ENCODE data around the gene KAZN.
A peak's percentile ranks its signal among the peaks of the same experiment; 100 is the strongest.

Gene KAZN

DNA sequence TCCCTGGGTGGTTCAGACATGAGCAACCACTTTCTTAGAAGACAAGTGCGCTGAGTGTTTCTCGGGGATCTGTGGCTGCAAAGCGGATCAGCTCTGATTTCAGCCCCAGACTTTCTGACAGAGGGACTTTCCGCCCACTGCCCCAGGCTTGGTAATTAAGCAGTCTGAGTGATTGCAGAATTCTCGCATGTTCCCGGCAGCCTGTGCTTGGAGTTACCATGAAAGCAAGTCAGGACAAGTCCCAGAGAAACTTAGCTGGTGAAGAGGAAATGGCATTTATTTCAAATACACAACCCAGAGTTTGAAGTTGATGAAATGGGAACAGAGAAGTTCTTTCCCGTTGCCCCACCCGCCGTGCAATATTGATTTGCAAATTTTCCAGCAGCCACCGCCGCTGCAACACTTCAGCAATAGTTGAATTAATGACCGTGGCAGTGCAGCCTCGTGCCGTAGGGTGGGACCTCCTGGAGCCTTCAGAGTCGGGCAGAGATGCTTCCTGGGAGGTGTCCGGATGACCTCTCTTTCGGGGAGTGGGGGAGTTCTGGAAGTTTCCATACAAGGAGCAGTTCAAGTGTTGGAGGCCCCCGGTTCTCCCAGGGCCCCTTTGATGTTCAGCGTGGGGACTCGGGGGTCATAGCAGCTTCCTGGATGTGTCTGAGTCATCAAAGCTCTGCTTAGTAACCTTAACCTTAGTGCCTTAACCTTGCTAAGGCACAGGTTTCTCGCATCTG, 134.7 kb downstream of the KAZN start:
- no peak overlapping the region for H3K23ac ChIP-seq (ENCODE audit: low read length)
- H3K9ac ChIP-seq (ENCODE audit: low read length), result no peak overlapping the region
- no peaks in the 10 kb centered on the region for H3K27me3 ChIP-seq (ENCODE audit: insufficient read depth, low read length)
- H3K4me1 ChIP-seq (ENCODE audit: control insufficient read depth in 1 of 2, insufficient read depth in 2 of 2, low read length in 2 of 2), result peaks cover 15 to 24% of the 10 kb centered on the region in 2 experiments
- peak; percentile 78 to 85 for DNase-seq
- H4K12ac ChIP-seq (ENCODE audit: low read depth, low read length), result no peak overlapping the region
- H4K91ac ChIP-seq (ENCODE audit: low read depth, low read length), result peak overlapping the region; percentile 88
- peak overlapping the region; percentile 66 for H2BK5ac ChIP-seq (ENCODE audit: low read depth, low read length, poor library complexity)
- peaks cover 14% of the 10 kb centered on the region for H3K79me1 ChIP-seq (ENCODE audit: low read length)
- peak overlapping the region; percentile 60 for H3K18ac ChIP-seq (ENCODE audit: low read length)
- H2BK12ac ChIP-seq (ENCODE audit: low read length), result peak overlapping the region; percentile 21
- no peak overlapping the region for H3K4me3 ChIP-seq (ENCODE audit: low read depth, low read length)
- H3K27ac ChIP-seq (ENCODE audit: low read depth, low read length), result peak overlapping the region; percentile 80
- no CpG with 5 or more reads among the region's 21 CpGs for WGBS (ENCODE audit: extremely low coverage, insufficient coverage, insufficient read length)
- H3K36me3 ChIP-seq (ENCODE audit: control insufficient read depth in 1 of 2, insufficient read depth in 2 of 2, low read length in 2 of 2), result no peaks in the 10 kb centered on the region
- H3K14ac ChIP-seq (ENCODE audit: low read length), result peak overlapping the region; percentile 74
- peak overlapping the region; percentile 75 for H2AK5ac ChIP-seq (ENCODE audit: low read length)
- H2AFZ ChIP-seq (ENCODE audit: insufficient read depth, low read length, poor library complexity), result peak overlapping the region; percentile 82
- peak overlapping the region; percentile 13 for H3K4ac ChIP-seq (ENCODE audit: low read depth, low read length)
- H4K8ac ChIP-seq (ENCODE audit: low read depth, low read length), result peak overlapping the region; percentile 66
- peak overlapping the region; percentile 69 for H2BK120ac ChIP-seq (ENCODE audit: insufficient read depth, low read length, poor library complexity)
- peaks cover 2% of the 10 kb centered on the region for H3K79me2 ChIP-seq (ENCODE audit: control insufficient read depth, insufficient read depth, low read length, poor library complexity)
- peak overlapping the region; percentile 47 for H3K4me2 ChIP-seq (ENCODE audit: low read length)
- no peaks in the 10 kb centered on the region for H3K9me3 ChIP-seq (ENCODE audit: insufficient read depth, low read depth, low read length)

DNA sequence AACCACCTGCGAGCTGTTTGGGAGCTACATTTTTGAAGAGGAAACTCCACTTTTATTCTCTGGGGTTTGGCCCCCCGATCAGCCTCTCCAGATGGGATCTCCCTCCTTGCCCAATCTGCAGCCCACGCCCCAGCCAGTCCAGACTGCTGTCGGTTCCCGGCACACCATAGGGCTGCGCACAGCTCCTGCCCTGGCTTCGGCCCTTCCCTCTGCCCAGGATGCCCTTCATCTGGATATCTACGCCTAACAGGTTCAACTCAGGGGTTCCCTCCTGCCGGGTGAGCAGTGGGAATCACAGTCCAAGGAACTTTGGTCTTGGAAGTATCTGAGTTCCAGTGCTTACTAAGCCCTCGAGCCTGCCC, 135.3 kb downstream of the KAZN start:
- Histone ChIP-seq H3K4ac (ENCODE audit: low read depth, low read length) (peak overlapping the region; percentile 49), H4K91ac (ENCODE audit: low read depth, low read length) (peak overlapping the region; percentile 88), H4K8ac (ENCODE audit: low read depth, low read length) (peak overlapping the region; percentile 66), H3K9ac (ENCODE audit: low read length) (no peak overlapping the region), H3K4me1 (ENCODE audit: control insufficient read depth in 1 of 2, insufficient read depth in 2 of 2, low read length in 2 of 2) (peaks cover 15 to 24% of the 10 kb centered on the region in 2 experiments), H2AFZ (ENCODE audit: insufficient read depth, low read length, poor library complexity) (no peak overlapping the region), H3K9me3 (ENCODE audit: insufficient read depth, low read depth, low read length) (no peaks in the 10 kb centered on the region), H2BK120ac (ENCODE audit: insufficient read depth, low read length, poor library complexity) (peak overlapping the region; percentile 69), H3K14ac (ENCODE audit: low read length) (peak overlapping the region; percentile 74), H3K27me3 (ENCODE audit: insufficient read depth, low read length) (no peaks in the 10 kb centered on the region), H3K36me3 (ENCODE audit: control insufficient read depth in 1 of 2, insufficient read depth in 2 of 2, low read length in 2 of 2) (no peaks in the 10 kb centered on the region), H3K79me1 (ENCODE audit: low read length) (peaks cover 14% of the 10 kb centered on the region), H3K27ac (ENCODE audit: low read depth, low read length) (peak overlapping the region; percentile 6), H3K4me2 (ENCODE audit: low read length) (no peak overlapping the region), H2BK12ac (ENCODE audit: low read length) (peak overlapping the region; percentile 91), H3K23ac (ENCODE audit: low read length) (no peak overlapping the region), H3K4me3 (ENCODE audit: low read depth, low read length) (no peak overlapping the region), H2BK5ac (ENCODE audit: low read depth, low read length, poor library complexity) (peak overlapping the region; percentile 66), H4K12ac (ENCODE audit: low read depth, low read length) (no peak overlapping the region), H2AK5ac (ENCODE audit: low read length) (peak overlapping the region; percentile 75), H3K79me2 (ENCODE audit: control insufficient read depth, insufficient read depth, low read length, poor library complexity) (peaks cover 2% of the 10 kb centered on the region), H3K18ac (ENCODE audit: low read length) (peak overlapping the region; percentile 60)
- WGBS (ENCODE audit: extremely low coverage, insufficient coverage, insufficient read length), result no CpG with 5 or more reads among the region's 10 CpGs
- no peak for DNase-seq

GRCh38 chr1:14735841-14736240, 137.4 kb downstream of the KAZN start:
- Histone ChIP-seq H3K36me3 (ENCODE audit: control insufficient read depth in 1 of 2, insufficient read depth in 2 of 2, low read length in 2 of 2) (no peaks in the 10 kb centered on the region), H4K12ac (ENCODE audit: low read depth, low read length) (no peak overlapping the region), H3K9me3 (ENCODE audit: insufficient read depth, low read depth, low read length) (no peaks in the 10 kb centered on the region), H3K23ac (ENCODE audit: low read length) (no peak overlapping the region), H2BK12ac (ENCODE audit: low read length) (peak overlapping the region; percentile 37), H3K79me1 (ENCODE audit: low read length) (peaks cover 14% of the 10 kb centered on the region), H4K91ac (ENCODE audit: low read depth, low read length) (no peak overlapping the region), H3K79me2 (ENCODE audit: control insufficient read depth, insufficient read depth, low read length, poor library complexity) (peaks cover 2% of the 10 kb centered on the region), H3K4me2 (ENCODE audit: low read length) (no peak overlapping the region), H2AFZ (ENCODE audit: insufficient read depth, low read length, poor library complexity) (no peak overlapping the region), H4K8ac (ENCODE audit: low read depth, low read length) (no peak overlapping the region), H2BK120ac (ENCODE audit: insufficient read depth, low read length, poor library complexity) (no peak overlapping the region), H3K27ac (ENCODE audit: low read depth, low read length) (no peak overlapping the region), H3K4me3 (ENCODE audit: low read depth, low read length) (no peak overlapping the region), H2BK5ac (ENCODE audit: low read depth, low read length, poor library complexity) (no peak overlapping the region), H2AK5ac (ENCODE audit: low read length) (no peak overlapping the region), H3K27me3 (ENCODE audit: insufficient read depth, low read length) (no peaks in the 10 kb centered on the region), H3K4me1 (ENCODE audit: control insufficient read depth in 1 of 2, insufficient read depth in 2 of 2, low read length in 2 of 2) (peaks cover 15 to 24% of the 10 kb centered on the region in 2 experiments), H3K14ac (ENCODE audit: low read length) (no peak overlapping the region), H3K4ac (ENCODE audit: low read depth, low read length) (no peak overlapping the region), H3K18ac (ENCODE audit: low read length) (no peak overlapping the region), H3K9ac (ENCODE audit: low read length) (no peak overlapping the region)
- no peak for DNase-seq
- WGBS (ENCODE audit: extremely low coverage, insufficient coverage, insufficient read length), result no CpG with 5 or more reads among the region's 4 CpGs

DNA sequence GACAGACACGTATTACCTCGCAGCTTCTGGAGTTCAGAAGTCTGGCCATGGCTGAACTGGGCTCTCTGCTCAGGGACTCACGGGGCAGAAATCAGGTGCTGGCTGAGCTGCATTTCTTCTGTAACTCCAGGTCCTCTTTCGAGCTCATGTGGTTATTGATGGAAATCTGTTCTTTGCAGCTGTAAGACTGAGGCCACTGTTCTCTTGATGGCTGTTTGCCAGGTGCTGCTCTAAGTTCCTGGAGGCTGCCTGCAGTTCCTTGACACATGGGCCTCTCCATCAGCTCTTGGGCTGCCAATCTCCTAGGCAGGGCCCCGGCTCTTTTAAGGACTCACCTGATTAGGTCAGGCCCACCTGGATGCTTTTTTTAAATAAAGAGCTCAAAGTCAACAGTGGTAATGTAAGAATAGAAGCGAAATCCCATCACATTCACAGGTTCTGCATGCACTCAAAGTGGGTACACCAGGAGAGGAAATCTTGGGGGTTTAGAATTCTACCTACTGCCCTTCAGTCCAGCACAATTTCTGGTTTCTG, 139.1 kb downstream of the KAZN start:
- Histone ChIP-seq H2BK12ac (ENCODE audit: low read length) (no peak overlapping the region), H3K4me2 (ENCODE audit: low read length) (no peak overlapping the region), H3K18ac (ENCODE audit: low read length) (no peak overlapping the region), H4K8ac (ENCODE audit: low read depth, low read length) (no peak overlapping the region), H3K27ac (ENCODE audit: low read depth, low read length) (no peak overlapping the region), H4K91ac (ENCODE audit: low read depth, low read length) (no peak overlapping the region), H3K4ac (ENCODE audit: low read depth, low read length) (no peak overlapping the region), H3K79me1 (ENCODE audit: low read length) (peaks cover 14% of the 10 kb centered on the region), H2BK5ac (ENCODE audit: low read depth, low read length, poor library complexity) (no peak overlapping the region), H3K9me3 (ENCODE audit: insufficient read depth, low read depth, low read length) (no peaks in the 10 kb centered on the region), H2AFZ (ENCODE audit: insufficient read depth, low read length, poor library complexity) (no peak overlapping the region), H3K36me3 (ENCODE audit: control insufficient read depth in 1 of 2, insufficient read depth in 2 of 2, low read length in 2 of 2) (no peaks in the 10 kb centered on the region), H3K4me1 (ENCODE audit: control insufficient read depth in 1 of 2, insufficient read depth in 2 of 2, low read length in 2 of 2) (peaks cover 14 to 17% of the 10 kb centered on the region in 2 experiments), H2AK5ac (ENCODE audit: low read length) (no peak overlapping the region), H3K4me3 (ENCODE audit: low read depth, low read length) (no peak overlapping the region), H2BK120ac (ENCODE audit: insufficient read depth, low read length, poor library complexity) (no peak overlapping the region), H4K12ac (ENCODE audit: low read depth, low read length) (no peak overlapping the region), H3K9ac (ENCODE audit: low read length) (no peak overlapping the region), H3K27me3 (ENCODE audit: insufficient read depth, low read length) (no peaks in the 10 kb centered on the region), H3K23ac (ENCODE audit: low read length) (no peak overlapping the region), H3K14ac (ENCODE audit: low read length) (no peak overlapping the region), H3K79me2 (ENCODE audit: control insufficient read depth, insufficient read depth, low read length, poor library complexity) (peaks cover 2% of the 10 kb centered on the region)
- no peak for DNase-seq
- no CpG with 5 or more reads among the region's 6 CpGs for WGBS (ENCODE audit: extremely low coverage, insufficient coverage, insufficient read length)
